H1 (cell line): Measurements from ENCODE around the gene PTPN13. TPM values are rescaled to one million over a fixed set of nuclear protein-coding genes. Genes with fewer than 3 reads are reported as not detected.

ENCODE experiments used
- CTCF ChIA-PET: fragments of 300-600 bp; sonication (Branson Sonifier 250); formaldehyde crosslinking; loops from one replicate; lab custom pipeline; 2021; ENCODE audit not compliant: partially characterized antibody; lab: Charles Lee
- POLR2A ChIA-PET: fragments of 300-600 bp; sonication (Branson Sonifier 250); formaldehyde crosslinking; loops from one replicate; lab custom pipeline; 2021; ENCODE audit warnings: inconsistent platforms; ENCODE audit not compliant: partially characterized antibody; lab: Charles Lee
- DNase-seq, 2 experiments: peaks; one replicate each; pipeline versions ENCODE4 v3.0.0 to v3.0.0-alpha.2; 2010 to 2022; ENCODE audit warnings: low spot score in 2 of 2, low read depth in 1 of 2, mixed read lengths in 1 of 2
- FAIRE-seq: peaks from 2 replicates; lab custom pipeline; 2011; peaks lifted over from hg19 to GRCh38; lab: Jason Lieb, UNC
- H2AFZ ChIP-seq: 2 replicates; pipeline ENCODE4 v1.8.1; 2012; ENCODE audit warnings: low read length, inconsistent platforms
- H2AK5ac ChIP-seq: 2 replicates; pipeline ENCODE4 v1.6.1; 2013; ENCODE audit warnings: low read depth, low read length
- H2BK120ac ChIP-seq: replicated peaks from 2 replicates; pipeline ENCODE3; 2013; ENCODE audit warnings: low read depth, low read length, inconsistent platforms
- H2BK12ac ChIP-seq: 2 replicates; pipeline ENCODE4 v1.6.1; 2013; ENCODE audit warnings: low read depth, low read length
- H2BK15ac ChIP-seq: 2 replicates; pipeline ENCODE4 v1.6.1; 2013; ENCODE audit warnings: low read length
- H2BK20ac ChIP-seq: 2 replicates; pipeline ENCODE4 v1.6.1; 2013; ENCODE audit warnings: low read length
- H2BK5ac ChIP-seq: 2 replicates; pipeline ENCODE4 v1.6.1; 2013; ENCODE audit warnings: low read depth, low read length
- H3K14ac ChIP-seq: 2 replicates; pipeline ENCODE4 v1.6.1; 2013; ENCODE audit warnings: inconsistent platforms; ENCODE audit not compliant: insufficient read length
- H3K18ac ChIP-seq: 2 replicates; pipeline ENCODE4 v1.6.1; 2013; ENCODE audit warnings: low read length; ENCODE audit errors: extremely low read depth
- H3K23ac ChIP-seq: 2 replicates; pipeline ENCODE4 v1.6.1; 2013; ENCODE audit warnings: inconsistent platforms; ENCODE audit not compliant: insufficient read length
- H3K23me2 ChIP-seq: 2 replicates; pipeline ENCODE4 v1.6.1; 2013; ENCODE audit warnings: low read depth, low read length
- H3K27ac ChIP-seq: 2 replicates; pipeline ENCODE4 v1.6.1; 2011; ENCODE audit warnings: low read depth, low read length, inconsistent platforms
- H3K27me3 ChIP-seq, 4 experiments: replicated peaks in 1 of 4; 1 replicate in 1 of 4; 2 replicates in 3 of 4; pipeline versions ENCODE4 v1.6.1 to v1.8.1; 2011 to 2013; ENCODE audit warnings: low read length in 3 of 4, mild to moderate bottlenecking in 3 of 4, inconsistent platforms in 2 of 4, mixed read lengths in 2 of 4, moderate library complexity in 1 of 4; ENCODE audit not compliant: control insufficient read depth in 3 of 4, insufficient read depth in 3 of 4; ENCODE audit errors: extremely low read depth in 1 of 4
- H3K36me3 ChIP-seq, 4 experiments: 2 replicates each; pipeline versions ENCODE4 v1.6.1 to v1.8.1; 2011 to 2013; ENCODE audit warnings: mild to moderate bottlenecking in 4 of 4, low read length in 3 of 4, moderate library complexity in 2 of 4, control low read depth in 1 of 4, inconsistent platforms in 1 of 4; ENCODE audit not compliant: insufficient read depth in 4 of 4, control insufficient read depth in 2 of 4
- H3K4ac ChIP-seq: replicated peaks from 2 replicates; pipeline ENCODE3; 2013; ENCODE audit warnings: low read length, low read depth, mixed read lengths, inconsistent platforms; ENCODE audit not compliant: insufficient read length
- H3K4me1 ChIP-seq, 4 experiments: replicated peaks in 1 of 4; 1 replicate in 1 of 4; 2 replicates in 3 of 4; pipeline versions ENCODE4 v1.6.1 to v1.8.1; 2011 to 2013; ENCODE audit warnings: low read length in 3 of 4, inconsistent platforms in 2 of 4, mixed read lengths in 1 of 4; ENCODE audit not compliant: insufficient read depth in 4 of 4, control insufficient read depth in 3 of 4
- H3K4me2 ChIP-seq, 2 experiments: 2 replicates each; pipeline versions ENCODE4 v1.6.1 to v1.8.1; 2011 to 2013; ENCODE audit warnings: low read depth in 2 of 2, low read length in 2 of 2, control low read depth in 1 of 2, inconsistent platforms in 1 of 2, mild to moderate bottlenecking in 1 of 2; ENCODE audit not compliant: insufficient read depth in 1 of 2
- H3K4me3 ChIP-seq, 4 experiments: fragments of 200-600, 300-600 bp in 1 of 4; sonication (generic), shearing (Covaris generic), sonication (Bioruptor Twin) in 1 of 4; 2 replicates each; pipeline versions ENCODE4 v1.5.1 to v1.8.1; 2011 to 2016; ENCODE audit warnings: low read length in 4 of 4, low read depth in 3 of 4, control low read depth in 2 of 4, inconsistent platforms in 2 of 4, mild to moderate bottlenecking in 2 of 4, mixed read lengths in 1 of 4, moderate library complexity in 1 of 4; ENCODE audit not compliant: insufficient read depth in 2 of 4; ENCODE audit errors: extremely low read depth in 1 of 4
- H3K56ac ChIP-seq: replicated peaks from 2 replicates; pipeline ENCODE3; 2013; ENCODE audit warnings: low read depth, mild to moderate bottlenecking, mixed read lengths, low read length, inconsistent platforms; ENCODE audit not compliant: insufficient read length
- H3K79me1 ChIP-seq: 2 replicates; pipeline ENCODE4 v1.6.1; 2013; ENCODE audit warnings: low read depth, low read length, control low read depth
- H3K79me2 ChIP-seq, 2 experiments: 2 replicates each; pipeline versions ENCODE4 v1.6.1 to v1.8.1; 2012 to 2013; ENCODE audit warnings: low read length in 2 of 2, mild to moderate bottlenecking in 2 of 2, inconsistent platforms in 1 of 2; ENCODE audit not compliant: insufficient read depth in 2 of 2, control insufficient read depth in 1 of 2
- H3K9ac ChIP-seq, 4 experiments: replicated peaks in 1 of 4; 1 replicate in 1 of 4; 2 replicates in 3 of 4; pipeline versions ENCODE4 v1.6.1 to v1.8.1; 2011 to 2013; ENCODE audit warnings: low read depth in 3 of 4, low read length in 3 of 4, control low read depth in 2 of 4, mild to moderate bottlenecking in 2 of 4, moderate library complexity in 2 of 4, inconsistent platforms in 1 of 4; ENCODE audit errors: extremely low read depth in 1 of 4
- H3K9me3 ChIP-seq, 2 experiments: 2 replicates each; pipeline versions ENCODE4 v1.6.1 to v1.8.1; 2012 to 2013; ENCODE audit warnings: mild to moderate bottlenecking in 2 of 2, moderate library complexity in 2 of 2, control low read depth in 1 of 2, inconsistent platforms in 1 of 2, low read depth in 1 of 2, low read length in 1 of 2, mixed read lengths in 1 of 2; ENCODE audit not compliant: insufficient read depth in 2 of 2
- H4K20me1 ChIP-seq, 2 experiments: replicated peaks in 1 of 2; 2 replicates each; pipeline versions ENCODE3 to v1.8.1; 2011 to 2013; ENCODE audit warnings: inconsistent platforms in 2 of 2, low read length in 2 of 2, mild to moderate bottlenecking in 1 of 2; ENCODE audit not compliant: insufficient read depth in 2 of 2, control insufficient read depth in 1 of 2
- H4K5ac ChIP-seq: 2 replicates; pipeline ENCODE4 v1.6.1; 2013; ENCODE audit warnings: low read length, low read depth, mixed read lengths, inconsistent platforms; ENCODE audit not compliant: insufficient read length
- H4K8ac ChIP-seq: 2 replicates; pipeline ENCODE4 v1.8.0; 2013; ENCODE audit warnings: mild to moderate bottlenecking, moderate library complexity, low read length, inconsistent platforms; ENCODE audit not compliant: insufficient read depth; ENCODE audit errors: extremely low read depth
- H4K91ac ChIP-seq: replicated peaks from 2 replicates; pipeline ENCODE3; 2013; ENCODE audit warnings: low read length, mixed read lengths, inconsistent platforms; ENCODE audit not compliant: insufficient read length
- CREB1 ChIP-seq: IDR thresholded peaks from 2 replicates; pipeline ENCODE4 v1.6.1; 2012; ENCODE audit warnings: inconsistent platforms
- EGR1 ChIP-seq: IDR thresholded peaks from 2 replicates; pipeline ENCODE4 v1.6.1; 2011; ENCODE audit warnings: low read depth, low read length, borderline replicate concordance
- GABPA ChIP-seq: IDR thresholded peaks from 2 replicates; pipeline ENCODE4 v1.6.1; 2011; ENCODE audit warnings: mild to moderate bottlenecking, low read length, moderate library complexity, borderline replicate concordance; ENCODE audit not compliant: insufficient read depth
- JUND ChIP-seq: IDR thresholded peaks from 2 replicates; pipeline ENCODE4 v1.6.1; 2011; ENCODE audit warnings: mild to moderate bottlenecking, improper control_type of control experiment, low read length
- KDM4A ChIP-seq: IDR thresholded peaks from one replicate; pipeline ENCODE4 v1.7.1; 2012; ENCODE audit warnings: low read depth, mild to moderate bottlenecking, moderate library complexity, low read length, inconsistent platforms; ENCODE audit not compliant: severe bottlenecking
- NANOG ChIP-seq: IDR thresholded peaks from 2 replicates; pipeline ENCODE4 v1.6.1; 2011; ENCODE audit warnings: low read length, low read depth, mild to moderate bottlenecking, inconsistent platforms; ENCODE audit not compliant: insufficient read depth, poor library complexity, severe bottlenecking
- RAD21 ChIP-seq, 2 experiments: IDR thresholded peaks in 1 of 2; conservative IDR thresholded peaks in 1 of 2; 2 replicates each; pipeline ENCODE4 v1.6.1; 2011; ENCODE audit warnings: low read depth in 2 of 2, low read length in 2 of 2, improper control_type of control experiment in 1 of 2, inconsistent platforms in 1 of 2, mild to moderate bottlenecking in 1 of 2, moderate library complexity in 1 of 2
- SAP30 ChIP-seq: fragments of 300-600 bp; sonication (generic); IDR thresholded peaks from 2 replicates; pipeline ENCODE4 v1.7.1; 2012; ENCODE audit warnings: low read length, moderate library complexity, mild to moderate bottlenecking, inconsistent platforms; ENCODE audit not compliant: insufficient read depth, insufficient replicate concordance
- SIX5 ChIP-seq: IDR thresholded peaks from 2 replicates; pipeline ENCODE4 v1.6.1; 2011; ENCODE audit warnings: mild to moderate bottlenecking, low read depth, low read length
- SP4 ChIP-seq: IDR thresholded peaks from 2 replicates; pipeline ENCODE4 v1.6.1; 2012; ENCODE audit warnings: low read length, inconsistent platforms
- YY1 ChIP-seq: IDR thresholded peaks from 2 replicates; pipeline ENCODE4 v1.6.1; 2011; ENCODE audit warnings: low read depth, mild to moderate bottlenecking, low read length
- WGBS, 2 experiments: shearing (Covaris generic) in 1 of 2; methylation state at CpG; one replicate each; pipeline versions ENCODE4 v1.1.6 to v1.1.7; 2013 to 2015; ENCODE audit warnings: low lambda C conversion rate in 2 of 2, mixed read lengths in 2 of 2, inconsistent platforms in 1 of 2, low coverage in 1 of 2, missing lambda C conversion rate in 1 of 2; ENCODE audit not compliant: insufficient replicate concordance in 2 of 2, insufficient coverage in 1 of 2, insufficient read length in 1 of 2; ENCODE audit errors: extremely low coverage in 1 of 2, missing lambda C conversion rate in 1 of 2; 5-methylcytosine and 5-hydroxymethylcytosine counted together
- polyA plus RNA-seq, 7 experiments: library from polyadenylated mRNA; depleted of rRNA in 3 of 7; stranded (reverse) in 5 of 7; unstranded in 2 of 7; fragments of >200 nt in 5 of 7; fragments of 200-250 nt in 2 of 7; gene quantifications; 1 replicate in 5 of 7; 2 replicates in 1 of 7; 4 replicates in 1 of 7; pipeline versions ENCODE4 v1.2.1 to v1.2.3, GENCODE V29; 2011 to 2013; ENCODE audit warnings: missing spikeins in 2 of 7, mixed read lengths in 2 of 7
- total RNA-seq: library from RNA; stranded (reverse); fragmentation: NEBNext Ultra II Directional; extraction: Animal tissue kit (Norgen Biotek cat#: 25700); gene quantifications from 2 replicates; pipeline ENCODE4 v1.2.1, GENCODE V29; 2021
- TF ChIP-seq, protein P1 (sequence below): IDR thresholded peaks from 2 replicates; pipeline ENCODE4 v1.6.1; 2011; ENCODE audit warnings: low read length, improper control_type of control experiment

The PTPN13 gene
- total and polyA plus RNA-seq, 2 of the 8 experiments (the other 6 are each of a cell fraction or from before 2014, with no cell fraction given), result 12.7 to 57.9 TPM

DNA sequence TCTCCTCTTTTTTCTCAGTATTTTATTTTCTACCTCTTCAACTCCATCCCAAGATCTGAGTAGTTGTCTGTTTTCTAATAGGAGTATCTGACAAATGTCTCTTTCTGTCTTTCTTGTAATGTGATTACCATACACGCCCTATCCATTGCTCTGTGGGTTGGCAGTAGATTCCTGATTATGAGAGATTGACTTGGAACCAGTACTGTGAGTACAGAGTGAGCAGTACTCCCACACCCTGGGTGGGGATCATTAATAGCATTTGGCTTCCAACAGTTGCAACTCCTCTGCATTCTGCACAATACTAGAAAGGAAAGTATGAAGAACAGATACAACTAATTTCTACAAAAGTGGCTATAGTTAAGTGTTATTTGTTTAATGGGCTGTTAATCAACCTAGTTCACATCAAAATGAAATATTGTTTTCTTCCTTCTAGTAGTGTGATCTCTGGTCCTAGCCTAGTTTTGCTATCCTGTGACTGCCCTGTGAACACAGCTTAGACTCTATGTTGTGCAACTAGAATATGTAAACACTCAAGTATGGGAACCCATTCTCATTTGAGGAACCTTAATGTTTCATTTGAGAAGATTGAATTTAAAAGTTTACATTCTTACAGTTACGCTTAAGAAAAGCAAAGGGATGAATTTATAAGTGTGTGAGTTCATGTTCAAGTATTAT lies 112.9 kb downstream of the PTPN13 start:
- H3K23me2 ChIP-seq, result no peaks in the 10 kb centered on the region; the same call in 1 of the 2 replicates
- no peak overlapping the region for H3K56ac ChIP-seq
- no peak overlapping the region for H4K5ac ChIP-seq
- H3K4me2 ChIP-seq, result no peak overlapping the region
- no peak overlapping the region for H3K4me3 ChIP-seq
- H2BK20ac ChIP-seq, result no peak overlapping the region
- H3K18ac ChIP-seq, result no peak overlapping the region
- H2AK5ac ChIP-seq, result no peak overlapping the region
- ChIA-PET CTCF (no interaction called here), POLR2A (no interaction called here)
- H3K79me1 ChIP-seq, result no peaks in the 10 kb centered on the region
- no peak overlapping the region for H4K91ac ChIP-seq
- DNase-seq (no peak), FAIRE-seq (no peak)
- no peaks in the 10 kb centered on the region for H3K79me2 ChIP-seq
- 83% methylated on average over 2 of the region's 2 CpGs; no CpG with 5 or more reads in 1 of the 2 experiments for WGBS, 2 experiments
- H4K8ac ChIP-seq, result no peak overlapping the region
- H4K20me1 ChIP-seq, result no peaks in the 10 kb centered on the region
- H3K36me3 ChIP-seq, result no peaks in the 10 kb centered on the region
- no peak overlapping the region for H2BK15ac ChIP-seq
- no peak overlapping the region for H3K9ac ChIP-seq
- no peaks in the 10 kb centered on the region for H3K4me1 ChIP-seq
- no peak overlapping the region for H3K23ac ChIP-seq
- no peaks in the 10 kb centered on the region for H3K9me3 ChIP-seq
- no peak overlapping the region for H3K14ac ChIP-seq
- H3K27me3 ChIP-seq, result no peaks in the 10 kb centered on the region
- H2BK120ac ChIP-seq, result no peak overlapping the region
- H2BK12ac ChIP-seq, result no peak overlapping the region
- no peak overlapping the region for H3K4ac ChIP-seq
- H2AFZ ChIP-seq, result no peak overlapping the region
- H3K27ac ChIP-seq, result no peak overlapping the region
- H2BK5ac ChIP-seq, result no peak overlapping the region
- no peak for TF ChIP-seq JUND
- TF ChIP-seq, protein P1, sequence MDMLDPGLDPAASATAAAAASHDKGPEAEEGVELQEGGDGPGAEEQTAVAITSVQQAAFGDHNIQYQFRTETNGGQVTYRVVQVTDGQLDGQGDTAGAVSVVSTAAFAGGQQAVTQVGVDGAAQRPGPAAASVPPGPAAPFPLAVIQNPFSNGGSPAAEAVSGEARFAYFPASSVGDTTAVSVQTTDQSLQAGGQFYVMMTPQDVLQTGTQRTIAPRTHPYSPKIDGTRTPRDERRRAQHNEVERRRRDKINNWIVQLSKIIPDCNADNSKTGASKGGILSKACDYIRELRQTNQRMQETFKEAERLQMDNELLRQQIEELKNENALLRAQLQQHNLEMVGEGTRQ, result no peak
- TF ChIP-seq SAP30, result no peak
- TF ChIP-seq CREB1, result no peak
- no peak for TF ChIP-seq KDM4A
- no peak for TF ChIP-seq SIX5
- TF ChIP-seq GABPA, result no peak
- no peak for TF ChIP-seq SP4
- no peak for TF ChIP-seq EGR1
- TF ChIP-seq RAD21 (IDR thresholded peaks at IDR 0.05 in 1 of 2, conservative IDR thresholded peaks at IDR 0.05 in 1 of 2; ENCODE audit: low read depth in 2 of 2, low read length in 2 of 2), result no peak
- no peak for TF ChIP-seq YY1
- no peak for TF ChIP-seq NANOG
